Chondrocyte (in vitro differentiated cells): ENCODE results near the gene SCGB1D1. TPM values are rescaled to one million over a fixed set of nuclear protein-coding genes. Genes with fewer than 3 reads are reported as not detected.

ENCODE experiments used
- DNase-seq: peaks from one replicate; pipeline ENCODE4 v3.0.0; 2021; ENCODE audit warnings: mixed read lengths, low spot score
- H3K27ac Mint-ChIP-seq: one replicate; pipeline ENCODE4 v1.8.0; 2021; ENCODE audit warnings: mild to moderate bottlenecking, moderate library complexity, mixed read lengths; ENCODE audit not compliant: unreplicated experiment
- H3K27me3 Mint-ChIP-seq: 2 replicates; pipeline ENCODE4 v1.8.0; 2021; ENCODE audit warnings: low read depth, mixed read lengths
- H3K36me3 Mint-ChIP-seq: 2 replicates; pipeline ENCODE4 v1.8.0; 2021; ENCODE audit warnings: low read depth, mixed read lengths
- H3K4me1 Mint-ChIP-seq: 2 replicates; pipeline ENCODE4 v1.8.0; 2021; ENCODE audit warnings: low read depth, mild to moderate bottlenecking, mixed read lengths
- H3K4me3 Mint-ChIP-seq: one replicate; pipeline ENCODE4 v1.8.0; 2021; ENCODE audit warnings: mild to moderate bottlenecking, moderate library complexity, mixed read lengths; ENCODE audit not compliant: unreplicated experiment
- H3K9me3 Mint-ChIP-seq: 2 replicates; pipeline ENCODE4 v1.8.0; 2021; ENCODE audit warnings: low read depth, mixed read lengths
- CTCF ChIP-seq: fragments of 200-600 bp; sonication (generic); IDR thresholded peaks from 2 replicates; pipeline ENCODE4 v1.5.0; 2021; ENCODE audit warnings: antibody characterized with exemption, mild to moderate bottlenecking, moderate library complexity
- total RNA-seq: library from RNA; stranded (reverse); gene quantifications from 3 replicates; pipeline ENCODE4 v1.2.1, GENCODE V29; 2021

SCGB1D1 gene
- total RNA-seq, 1 donor from 2014 or later: not detected

- no peak overlapping the region for H3K27ac Mint-ChIP-seq
- peaks cover 23% of the 10 kb centered on the region for H3K36me3 Mint-ChIP-seq
- H3K9me3 Mint-ChIP-seq: no peaks in the 10 kb centered on the region
- DNase-seq: peak; percentile 56
- no peaks in the 10 kb centered on the region for H3K4me1 Mint-ChIP-seq
- TF ChIP-seq CTCF: peak; percentile 39
- H3K4me3 Mint-ChIP-seq: no peak overlapping the region
- no peaks in the 10 kb centered on the region for H3K27me3 Mint-ChIP-seq
Measured at GRCh38 chr11:62143727-62144126, 46.3 kb upstream of the SCGB1D1 start.

DNA sequence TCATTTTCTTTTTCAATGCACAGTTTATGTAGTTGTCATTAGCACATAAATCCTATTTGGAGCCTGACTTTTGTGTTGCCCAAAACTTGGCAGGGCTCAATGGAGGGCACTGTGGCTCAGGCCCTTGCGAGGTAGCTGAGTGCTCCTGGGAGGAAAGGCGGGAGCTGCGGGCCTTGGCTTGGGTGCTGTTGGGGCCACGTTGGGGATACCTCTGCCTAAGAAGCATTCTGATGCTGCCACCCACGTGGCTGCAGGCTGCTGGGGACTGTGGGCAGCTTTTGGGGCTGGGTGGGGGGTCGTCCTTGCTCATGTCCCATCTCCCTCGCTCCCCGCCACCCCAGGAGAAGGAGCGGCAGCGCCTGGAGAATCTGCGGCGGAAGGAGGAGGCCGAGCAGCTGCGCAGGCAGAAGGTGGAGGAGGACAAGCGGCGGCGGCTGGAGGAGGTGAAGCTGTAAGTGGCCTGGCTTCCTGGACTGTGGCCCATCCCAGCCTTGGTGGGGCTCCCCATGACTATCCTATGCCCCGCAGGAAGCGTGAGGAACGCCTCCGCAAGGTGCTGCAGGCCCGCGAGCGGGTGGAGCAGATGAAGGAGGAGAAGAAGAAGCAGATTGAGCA is 45.3 kb upstream of the SCGB1D1 start:
- H3K4me1 Mint-ChIP-seq: no peaks in the 10 kb centered on the region
- peaks cover 26% of the 10 kb centered on the region for H3K36me3 Mint-ChIP-seq
- H3K27me3 Mint-ChIP-seq: no peaks in the 10 kb centered on the region
- peak; percentile 81 for DNase-seq
- no peak overlapping the region for H3K4me3 Mint-ChIP-seq
- no peak overlapping the region for H3K27ac Mint-ChIP-seq
- TF ChIP-seq CTCF: no peak
- no peaks in the 10 kb centered on the region for H3K9me3 Mint-ChIP-seq

DNA sequence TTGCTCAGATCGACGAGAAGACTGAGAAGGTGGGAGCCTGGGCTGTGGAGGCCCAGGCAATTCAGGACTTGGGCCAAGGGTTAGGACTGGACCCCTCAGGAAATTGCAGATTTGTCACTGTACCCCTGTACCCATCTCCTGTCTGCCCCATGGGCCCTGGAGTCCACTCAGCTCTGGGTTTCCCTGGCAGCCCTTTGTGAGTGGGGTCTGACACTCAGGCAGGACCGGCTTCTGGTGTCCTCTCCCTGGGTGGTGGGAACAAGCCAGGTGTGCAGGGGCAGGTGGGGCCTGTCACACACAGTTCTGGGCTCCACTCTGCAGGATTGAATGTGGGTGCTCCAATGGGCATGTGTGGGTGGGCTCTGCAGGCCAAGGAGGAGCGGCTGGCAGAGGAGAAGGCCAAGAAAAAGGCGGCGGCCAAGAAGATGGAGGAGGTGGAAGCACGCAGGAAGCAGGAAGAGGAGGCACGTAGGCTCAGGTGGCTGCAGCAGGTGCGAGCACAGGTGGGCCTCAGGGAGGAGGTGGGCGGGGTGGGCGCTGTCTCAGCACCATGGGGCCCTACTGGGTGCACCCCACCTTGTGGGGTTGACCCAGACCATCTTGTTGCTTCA is 44.6 kb upstream of the SCGB1D1 start:
- Mint-ChIP-seq H3K36me3 (peaks cover 28% of the 10 kb centered on the region), H3K27me3 (no peaks in the 10 kb centered on the region), H3K4me1 (no peaks in the 10 kb centered on the region), H3K9me3 (no peaks in the 10 kb centered on the region), H3K4me3 (no peak overlapping the region), H3K27ac (no peak overlapping the region)
- TF ChIP-seq CTCF: no peak
- DNase-seq: peak; percentile 85

DNA sequence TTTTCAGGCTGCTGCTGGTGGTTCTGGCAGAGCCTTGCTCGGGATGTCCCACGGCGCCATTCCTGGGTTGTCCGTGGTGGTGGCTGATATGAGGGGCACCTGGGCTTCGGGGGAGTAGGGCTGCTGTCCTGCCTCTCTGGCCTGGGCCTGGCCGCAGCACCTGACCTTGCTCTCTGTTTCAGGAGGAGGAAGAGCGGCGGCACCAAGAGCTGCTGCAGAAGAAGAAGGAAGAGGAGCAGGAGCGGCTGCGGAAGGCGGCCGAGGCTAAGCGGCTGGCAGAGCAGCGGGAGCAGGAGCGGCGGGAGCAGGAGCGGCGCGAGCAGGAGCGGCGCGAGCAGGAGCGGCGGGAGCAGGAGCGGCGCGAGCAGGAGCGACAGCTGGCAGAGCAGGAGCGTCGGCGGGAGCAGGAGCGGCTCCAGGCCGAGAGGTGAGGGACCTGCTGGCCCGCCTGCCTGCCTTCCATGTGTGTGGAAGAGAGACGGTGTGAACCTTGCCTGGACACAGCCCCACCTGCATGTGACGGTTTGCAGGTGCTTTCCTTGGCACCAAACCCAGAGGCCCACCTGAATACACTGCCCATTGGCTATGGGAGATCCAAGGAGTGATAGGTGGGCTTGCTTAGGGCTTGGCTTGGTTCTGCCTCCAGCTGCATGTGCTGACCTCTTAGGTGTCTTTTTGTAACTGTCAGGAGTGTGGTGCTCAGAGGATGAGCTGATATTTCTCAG is 43.4 kb upstream of the SCGB1D1 start:
- Mint-ChIP-seq H3K4me1 (no peaks in the 10 kb centered on the region), H3K27ac (no peak overlapping the region), H3K36me3 (peaks cover 36% of the 10 kb centered on the region)

More for the DNA sequence above, 43.4 kb upstream of the SCGB1D1 start:
- Mint-ChIP-seq H3K27me3 (no peaks in the 10 kb centered on the region), H3K4me3 (no peak overlapping the region), H3K9me3 (no peaks in the 10 kb centered on the region)
- DNase-seq: peak; percentile 73
- TF ChIP-seq CTCF: no peak
